Omental fat pad (tissue), 4 donors: ENCODE measurements around the gene PEAK3. TPM values are rescaled to one million over a fixed set of nuclear protein-coding genes. Genes with fewer than 3 reads are reported as not detected.

ENCODE experiments used
- ATAC-seq: fragments of 150-250 bp; one replicate; pipeline ENCODE4 v1.9.1; 2016; ENCODE audit warnings: mild to moderate bottlenecking, moderate library complexity; ENCODE audit not compliant: low FRiP score
- DNase-seq: peaks from one replicate; pipeline ENCODE4 v3.0.0-alpha.2; 2019; ENCODE audit warnings: low spot score
- CTCF ChIP-seq, 3 donors: fragments of 450-650 bp; IDR thresholded peaks; one replicate each; pipeline ENCODE4 v1.5.1; 2016 to 2017; ENCODE audit warnings: antibody characterized with exemption in 3 of 3, mild to moderate bottlenecking in 3 of 3, moderate library complexity in 2 of 3
- total RNA-seq, 4 donors: library from RNA; depleted of rRNA; stranded (reverse); fragments of >200 nt; gene quantifications; one replicate each; pipeline ENCODE4 v1.1.0, GENCODE V29; 2016

Gene PEAK3
- 1 to 10 TPM in 3 of 4 donors, under 1 TPM in 1; 0.09 to 9.1 (median 1.3) TPM for total RNA-seq

GRCh38 chr19:2282062-2282861 is at the start of gene PEAK3:
Gene PEAK3 (minus strand): TSS chr19:2282175. CDS start chr19:2280931, 1,244 bp downstream.
- TF ChIP-seq CTCF (IDR thresholded peaks at IDR 0.05), result no peak
- no peak for DNase-seq
- peak; percentile 35 for ATAC-seq

- ATAC-seq (no peak), DNase-seq (no peak)
- no peak for TF ChIP-seq CTCF (IDR thresholded peaks at IDR 0.05)
Observed at GRCh38 chr19:2330632-2331284, 48.8 kb upstream of the PEAK3 start.

- ATAC-seq, result no peak
- no peak for TF ChIP-seq CTCF (IDR thresholded peaks at IDR 0.05)
Observed at GRCh38 chr19:2330255-2330631, 48.3 kb upstream of the PEAK3 start.

GRCh38 chr19:2329501-2329916 is 47.5 kb upstream of the PEAK3 start:
- no peak for TF ChIP-seq CTCF (IDR thresholded peaks at IDR 0.05)
- no peak for DNase-seq
- no peak for ATAC-seq

More at GRCh38 chr19:2330255-2330631, 48.3 kb upstream of the PEAK3 start:
- no peak for DNase-seq

- no peak for ATAC-seq
- DNase-seq, result no peak
- TF ChIP-seq CTCF (IDR thresholded peaks at IDR 0.05), result no peak
Observed at GRCh38 chr19:2329149-2329478, 47.1 kb upstream of the PEAK3 start.

- TF ChIP-seq CTCF (IDR thresholded peaks at IDR 0.05), result no peak
- DNase-seq (peak; percentile 76), ATAC-seq (peak; percentile 82)
Observed at GRCh38 chr19:2328401-2329148, 46.6 kb upstream of the PEAK3 start, which contains the start of the genes LSM7 and SPPL2B. Gene LSM7 (minus strand): TSS chr19:2328586. CDS start chr19:2328566, 20 bp downstream. Gene SPPL2B (plus strand): TSS chr19:2328684. CDS start chr19:2328710, 26 bp downstream.
